ENCODE results near the gene JOSD2. TPM values are rescaled to one million over a fixed set of nuclear protein-coding genes. Genes with fewer than 3 reads are reported as not detected.
A peak's percentile ranks its signal among the peaks of the same experiment; 100 is the strongest.

Gene JOSD2
- total RNA-seq, 1 experiment from 2014 or later = 5.4 TPM

DNA sequence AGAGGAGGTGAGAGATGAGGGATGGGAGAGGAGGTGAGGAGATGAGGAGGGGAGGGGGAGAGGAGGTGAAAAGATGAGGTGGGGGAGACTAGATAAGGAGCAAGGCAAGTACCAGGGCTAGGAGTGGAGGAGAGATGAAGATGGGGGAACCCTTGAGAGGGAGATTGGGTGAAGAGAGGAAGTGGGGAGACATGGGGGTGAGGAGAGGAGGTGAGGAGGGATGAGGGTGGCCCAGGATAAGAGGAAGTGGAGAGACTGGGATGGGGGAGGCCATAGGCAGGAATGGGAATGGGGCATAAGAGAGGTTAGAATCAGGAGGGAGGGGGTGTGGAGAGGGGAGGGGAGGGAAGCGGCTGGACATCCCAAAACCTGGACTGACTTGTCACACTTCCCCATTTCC lies 51.4 kb downstream of the JOSD2 start:
- no peak overlapping the region for H2BK120ac ChIP-seq (ENCODE audit: low read depth, low read length, poor library complexity, severe bottlenecking)
- no peak overlapping the region for H3K4me2 ChIP-seq (ENCODE audit: insufficient read depth, insufficient read length, low read length)
- H3T11ph ChIP-seq (ENCODE audit: low read length) = no peak overlapping the region
- Mint-ChIP-seq H3K9me3 (no peaks in the 10 kb centered on the region; a peak in 1 of 5 replicates), H3K4me3 (no peak overlapping the region), H3K4me1 (peaks cover 2 to 5% of the 10 kb centered on the region in 2 experiments), H3K27me3 (ENCODE audit: low read depth) (peaks cover 15% of the 10 kb centered on the region), H3K36me3 (ENCODE audit: insufficient read depth in 1 of 3, low read depth in 3 of 3) (peaks cover 0 to 3% (median 2%) of the 10 kb centered on the region in 3 experiments; a peak in 2 of 7 replicates), H3K27ac (peak overlapping the region in 1 of 3 experiments; percentile 12; a peak in 2 of 7 replicates)
- no peaks in the 10 kb centered on the region for H3K27me3 ChIP-seq (ENCODE audit: insufficient read depth, low read length)
- no peaks in the 10 kb centered on the region for H3K4me1 ChIP-seq (ENCODE audit: insufficient read depth, low read length)
- H3K9me3 ChIP-seq (ENCODE audit: control insufficient read depth, low read depth, low read length) = no peaks in the 10 kb centered on the region
- no peak overlapping the region for H2BK12ac ChIP-seq (ENCODE audit: insufficient read length, low read depth, low read length)
- no peak overlapping the region for H3K23ac ChIP-seq (ENCODE audit: insufficient read length, low read depth, low read length)
- H3K23me2 ChIP-seq (ENCODE audit: insufficient read length, low read depth, low read length, poor library complexity, severe bottlenecking) = no peaks in the 10 kb centered on the region
- H3K9ac ChIP-seq (ENCODE audit: extremely low read depth, insufficient read length, low read length) = no peak overlapping the region
- no peak overlapping the region for H2AFZ ChIP-seq (ENCODE audit: low read length)
- H3K4ac ChIP-seq (ENCODE audit: low read depth, low read length) = no peak overlapping the region
- H2BK5ac ChIP-seq (ENCODE audit: insufficient read length, low read length) = no peak overlapping the region
- no peak overlapping the region for H4K91ac ChIP-seq (ENCODE audit: insufficient read length, low read depth, low read length)
- no peak overlapping the region for H2BK20ac ChIP-seq (ENCODE audit: low read depth, low read length, poor library complexity, severe bottlenecking)
- no peak overlapping the region for H4K5ac ChIP-seq (ENCODE audit: insufficient read length, low read depth, low read length)
- no CpG with 5 or more reads among the region's 1 CpG for WGBS (ENCODE audit: extremely low coverage, insufficient read length, low lambda C conversion rate)
- H3K79me1 ChIP-seq (ENCODE audit: insufficient read depth, low read depth, low read length, poor library complexity, severe bottlenecking) = no peaks in the 10 kb centered on the region
- no peak overlapping the region for H3K56ac ChIP-seq (ENCODE audit: insufficient read length, low read depth, low read length)
- H3K27ac ChIP-seq (ENCODE audit: insufficient read length, low read depth, low read length) = no peak overlapping the region
- no peak overlapping the region for H3K18ac ChIP-seq (ENCODE audit: insufficient read length, low read depth, low read length)
- DNase-seq = no peak
- no peaks in the 10 kb centered on the region for H4K20me1 ChIP-seq (ENCODE audit: control insufficient read depth, insufficient read depth, insufficient read length)
- H3K14ac ChIP-seq (ENCODE audit: insufficient read depth, low read length) = no peak overlapping the region
- H3K79me2 ChIP-seq (ENCODE audit: insufficient read depth, low read length) = no peaks in the 10 kb centered on the region
- H4K8ac ChIP-seq (replicated peaks; ENCODE audit: insufficient read length, low read depth, low read length) = no peak overlapping the region
- H2BK15ac ChIP-seq (ENCODE audit: low read depth, low read length) = no peak overlapping the region
- H2AK5ac ChIP-seq (ENCODE audit: insufficient read length, low read length) = no peak overlapping the region
- TF ChIP-seq, protein P1, sequence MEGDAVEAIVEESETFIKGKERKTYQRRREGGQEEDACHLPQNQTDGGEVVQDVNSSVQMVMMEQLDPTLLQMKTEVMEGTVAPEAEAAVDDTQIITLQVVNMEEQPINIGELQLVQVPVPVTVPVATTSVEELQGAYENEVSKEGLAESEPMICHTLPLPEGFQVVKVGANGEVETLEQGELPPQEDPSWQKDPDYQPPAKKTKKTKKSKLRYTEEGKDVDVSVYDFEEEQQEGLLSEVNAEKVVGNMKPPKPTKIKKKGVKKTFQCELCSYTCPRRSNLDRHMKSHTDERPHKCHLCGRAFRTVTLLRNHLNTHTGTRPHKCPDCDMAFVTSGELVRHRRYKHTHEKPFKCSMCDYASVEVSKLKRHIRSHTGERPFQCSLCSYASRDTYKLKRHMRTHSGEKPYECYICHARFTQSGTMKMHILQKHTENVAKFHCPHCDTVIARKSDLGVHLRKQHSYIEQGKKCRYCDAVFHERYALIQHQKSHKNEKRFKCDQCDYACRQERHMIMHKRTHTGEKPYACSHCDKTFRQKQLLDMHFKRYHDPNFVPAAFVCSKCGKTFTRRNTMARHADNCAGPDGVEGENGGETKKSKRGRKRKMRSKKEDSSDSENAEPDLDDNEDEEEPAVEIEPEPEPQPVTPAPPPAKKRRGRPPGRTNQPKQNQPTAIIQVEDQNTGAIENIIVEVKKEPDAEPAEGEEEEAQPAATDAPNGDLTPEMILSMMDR (conservative IDR thresholded peaks at IDR 0.05) = no peak

Data from H9 (cell line).